ENCODE measurements around the gene ADRM1. TPM values are rescaled to one million over a fixed set of nuclear protein-coding genes. Genes with fewer than 3 reads are reported as not detected.

Gene ADRM1
- total RNA-seq, 1 donor = 81.3 TPM

DNA sequence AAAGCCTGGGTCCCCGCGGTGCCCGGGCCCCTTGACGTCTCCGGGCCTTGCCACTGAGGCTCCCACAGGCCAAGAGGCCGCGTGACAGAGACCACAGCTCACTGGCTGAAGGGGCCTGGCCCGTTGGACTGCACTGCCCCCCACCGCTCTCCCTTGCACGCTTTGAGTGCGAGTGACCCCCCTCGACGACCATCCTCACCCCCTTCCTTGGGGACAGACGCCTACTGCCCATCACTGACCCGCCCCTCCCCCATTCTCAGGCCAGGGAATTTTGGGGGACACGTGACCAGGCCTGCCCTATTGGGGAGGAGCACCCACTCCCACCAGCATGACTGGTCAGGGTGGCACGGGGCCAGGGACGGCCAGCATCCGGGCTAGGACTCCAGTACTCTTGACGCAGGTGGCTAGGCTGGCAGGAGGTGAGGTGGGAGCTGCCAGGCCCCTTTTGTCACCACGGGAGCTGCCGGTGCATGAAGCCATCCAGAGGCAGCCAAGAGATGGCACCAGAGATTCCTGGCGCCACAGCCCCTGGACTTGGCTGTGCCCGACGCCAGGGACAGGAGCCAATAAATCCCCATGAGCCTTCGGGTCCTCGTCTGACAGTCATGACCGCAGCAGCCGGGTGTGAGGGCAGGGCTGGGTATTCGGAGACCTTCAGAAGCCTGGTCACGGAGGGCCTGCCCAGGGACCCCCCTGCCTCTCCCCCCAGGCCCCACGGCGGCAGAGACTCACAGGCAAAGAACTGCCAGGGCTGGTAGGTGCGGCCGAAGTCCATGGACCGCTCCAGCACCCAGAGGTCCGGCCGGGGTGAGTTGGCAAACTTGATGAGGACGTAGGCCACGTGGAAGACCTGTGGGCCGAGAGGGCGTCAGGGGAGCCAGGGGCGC lies 49.8 kb downstream of the ADRM1 start:
- no peak for DNase-seq (ENCODE audit: low read depth)
- H3K4me3 ChIP-seq (ENCODE audit: low read depth, low read length) = no peak overlapping the region
- TF ChIP-seq, protein P1, sequence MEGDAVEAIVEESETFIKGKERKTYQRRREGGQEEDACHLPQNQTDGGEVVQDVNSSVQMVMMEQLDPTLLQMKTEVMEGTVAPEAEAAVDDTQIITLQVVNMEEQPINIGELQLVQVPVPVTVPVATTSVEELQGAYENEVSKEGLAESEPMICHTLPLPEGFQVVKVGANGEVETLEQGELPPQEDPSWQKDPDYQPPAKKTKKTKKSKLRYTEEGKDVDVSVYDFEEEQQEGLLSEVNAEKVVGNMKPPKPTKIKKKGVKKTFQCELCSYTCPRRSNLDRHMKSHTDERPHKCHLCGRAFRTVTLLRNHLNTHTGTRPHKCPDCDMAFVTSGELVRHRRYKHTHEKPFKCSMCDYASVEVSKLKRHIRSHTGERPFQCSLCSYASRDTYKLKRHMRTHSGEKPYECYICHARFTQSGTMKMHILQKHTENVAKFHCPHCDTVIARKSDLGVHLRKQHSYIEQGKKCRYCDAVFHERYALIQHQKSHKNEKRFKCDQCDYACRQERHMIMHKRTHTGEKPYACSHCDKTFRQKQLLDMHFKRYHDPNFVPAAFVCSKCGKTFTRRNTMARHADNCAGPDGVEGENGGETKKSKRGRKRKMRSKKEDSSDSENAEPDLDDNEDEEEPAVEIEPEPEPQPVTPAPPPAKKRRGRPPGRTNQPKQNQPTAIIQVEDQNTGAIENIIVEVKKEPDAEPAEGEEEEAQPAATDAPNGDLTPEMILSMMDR (IDR thresholded peaks at IDR 0.05; ENCODE audit: insufficient read depth, low read length) = no peak

DNA sequence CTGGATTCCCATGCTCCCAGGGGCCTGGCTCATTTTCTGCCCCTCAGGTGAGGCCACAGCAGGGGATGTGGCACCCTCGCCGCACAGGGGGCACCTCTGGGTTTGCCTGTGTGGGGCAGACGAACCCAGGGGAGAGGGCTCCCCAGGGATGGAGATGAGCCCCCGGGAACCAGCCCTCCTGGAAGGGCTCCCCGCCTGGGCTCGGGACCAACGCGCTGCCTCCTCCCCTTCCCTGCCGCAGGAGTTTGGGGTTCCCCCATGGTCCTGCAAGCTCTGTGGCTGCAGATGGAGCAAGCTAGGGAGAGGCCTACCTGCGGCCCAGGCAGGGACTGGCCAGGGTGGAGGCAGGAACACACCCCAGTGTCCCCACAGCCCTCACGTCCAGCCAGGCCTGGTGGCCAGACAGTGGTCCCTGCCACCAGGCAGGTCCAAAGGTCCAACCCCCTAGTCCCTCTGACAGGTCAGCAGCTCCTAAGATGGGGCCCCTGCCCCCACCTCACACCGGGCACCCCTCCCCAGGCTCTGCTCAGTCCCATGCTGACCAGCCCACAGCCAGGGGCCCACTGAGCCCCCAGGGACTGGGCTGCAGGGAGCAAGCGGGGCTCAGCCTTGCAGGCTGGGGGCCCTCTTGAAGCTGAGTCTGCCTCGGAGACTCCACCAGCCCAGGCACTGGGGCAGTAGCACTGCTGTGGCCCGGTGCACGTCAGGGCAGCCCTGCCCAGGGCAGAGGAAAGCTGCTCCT lies 50.7 kb downstream of the ADRM1 start:
- TF ChIP-seq, protein P1 (IDR thresholded peaks at IDR 0.05; ENCODE audit: insufficient read depth, low read length) = no peak
- DNase-seq (ENCODE audit: low read depth) = no peak
- H3K4me3 ChIP-seq (ENCODE audit: low read depth, low read length) = no peak overlapping the region

DNA sequence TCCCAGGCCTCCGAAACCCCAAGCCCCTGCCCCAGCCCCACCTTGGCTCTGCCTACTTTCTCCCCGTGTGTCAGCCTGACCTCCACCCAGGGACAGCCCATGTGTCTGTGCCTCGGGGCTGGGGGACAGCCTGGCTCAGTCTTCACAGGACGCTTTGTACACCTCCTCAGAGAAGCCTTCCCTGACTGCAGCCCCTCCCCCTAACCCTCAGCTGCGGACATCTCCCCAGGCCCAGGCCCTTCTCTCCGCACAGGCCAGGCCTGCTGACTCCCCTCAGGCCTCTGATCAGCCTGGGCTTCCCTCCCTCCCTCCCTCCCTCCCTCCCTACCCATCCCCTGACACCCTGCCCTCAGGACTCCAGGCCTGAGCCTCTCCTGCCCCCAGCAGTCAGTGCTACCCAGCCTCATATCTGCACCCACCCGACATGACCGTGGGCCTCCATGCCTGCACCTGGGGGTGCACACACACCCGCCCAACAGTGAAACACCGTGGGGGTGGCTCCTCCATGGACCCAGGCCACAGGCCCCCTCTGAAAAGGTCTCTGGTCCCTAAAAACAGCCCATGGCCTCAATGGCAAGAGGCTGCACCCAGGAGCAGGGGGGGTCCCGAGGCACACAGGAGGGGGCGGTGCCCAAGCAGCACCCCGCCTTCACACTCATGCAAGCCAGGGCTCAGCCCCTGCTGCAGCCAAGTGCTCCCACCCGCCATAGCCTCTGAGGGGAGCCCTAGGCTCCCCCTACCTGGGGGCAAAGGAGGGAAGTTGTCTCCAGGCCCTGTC lies 51.4 kb downstream of the ADRM1 start:
- TF ChIP-seq, protein P1 (IDR thresholded peaks at IDR 0.05; ENCODE audit: insufficient read depth, low read length) = no peak
- no peak overlapping the region for H3K4me3 ChIP-seq (ENCODE audit: low read depth, low read length)
- no peak for DNase-seq (ENCODE audit: low read depth)

DNA sequence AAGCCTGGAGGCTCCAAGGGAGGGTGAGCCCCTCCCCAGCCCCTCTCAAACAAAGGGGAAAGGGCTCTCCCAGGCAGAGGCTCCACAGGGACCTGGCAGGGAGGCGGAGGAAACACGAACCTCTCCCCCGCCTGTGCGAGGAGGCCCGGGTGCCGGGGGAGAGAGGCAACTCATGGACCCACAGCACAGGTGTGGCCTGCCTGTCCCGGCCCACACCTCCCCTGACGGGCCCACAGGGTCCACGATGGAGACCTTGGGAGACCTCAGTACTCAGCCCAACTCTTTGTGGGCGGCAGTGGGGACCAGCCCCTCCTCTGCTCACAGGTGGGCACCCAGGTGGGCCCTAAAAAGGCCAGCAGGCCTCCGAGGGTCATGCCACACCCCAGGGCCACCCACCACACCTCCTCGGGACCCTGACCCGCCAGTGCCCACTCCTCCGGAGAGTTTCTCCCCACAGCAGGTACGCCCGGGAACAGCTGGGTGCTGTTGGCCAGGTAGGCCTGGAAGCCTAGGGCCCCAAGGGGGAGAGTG lies 52.1 kb downstream of the ADRM1 start:
- TF ChIP-seq, protein P1 (IDR thresholded peaks at IDR 0.05; ENCODE audit: insufficient read depth, low read length) = no peak
- H3K4me3 ChIP-seq (ENCODE audit: low read depth, low read length) = no peak overlapping the region
- DNase-seq (ENCODE audit: low read depth) = no peak

DNA sequence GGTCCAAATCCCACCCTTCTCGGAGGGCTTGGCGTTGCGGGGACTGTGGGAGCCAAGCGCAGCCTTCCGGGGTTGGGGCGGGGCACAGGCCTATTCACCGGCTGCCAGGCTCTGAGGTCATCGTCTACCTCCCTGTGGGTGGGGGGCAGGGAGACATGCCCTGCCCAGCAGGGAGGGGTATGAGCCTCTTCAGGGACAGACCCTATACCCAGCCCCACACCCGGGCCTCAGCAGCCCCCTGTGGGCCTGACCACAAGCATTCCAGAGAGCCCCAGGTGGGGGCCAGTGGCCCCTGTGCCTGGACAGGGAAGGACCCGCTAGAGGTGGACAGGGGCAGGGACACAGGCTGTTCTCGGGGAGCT lies 52.7 kb downstream of the ADRM1 start:
- TF ChIP-seq, protein P1 (IDR thresholded peaks at IDR 0.05; ENCODE audit: insufficient read depth, low read length) = no peak
- H3K4me3 ChIP-seq (ENCODE audit: low read depth, low read length) = no peak overlapping the region
- peak; percentile 40 for DNase-seq (ENCODE audit: low read depth)

DNA sequence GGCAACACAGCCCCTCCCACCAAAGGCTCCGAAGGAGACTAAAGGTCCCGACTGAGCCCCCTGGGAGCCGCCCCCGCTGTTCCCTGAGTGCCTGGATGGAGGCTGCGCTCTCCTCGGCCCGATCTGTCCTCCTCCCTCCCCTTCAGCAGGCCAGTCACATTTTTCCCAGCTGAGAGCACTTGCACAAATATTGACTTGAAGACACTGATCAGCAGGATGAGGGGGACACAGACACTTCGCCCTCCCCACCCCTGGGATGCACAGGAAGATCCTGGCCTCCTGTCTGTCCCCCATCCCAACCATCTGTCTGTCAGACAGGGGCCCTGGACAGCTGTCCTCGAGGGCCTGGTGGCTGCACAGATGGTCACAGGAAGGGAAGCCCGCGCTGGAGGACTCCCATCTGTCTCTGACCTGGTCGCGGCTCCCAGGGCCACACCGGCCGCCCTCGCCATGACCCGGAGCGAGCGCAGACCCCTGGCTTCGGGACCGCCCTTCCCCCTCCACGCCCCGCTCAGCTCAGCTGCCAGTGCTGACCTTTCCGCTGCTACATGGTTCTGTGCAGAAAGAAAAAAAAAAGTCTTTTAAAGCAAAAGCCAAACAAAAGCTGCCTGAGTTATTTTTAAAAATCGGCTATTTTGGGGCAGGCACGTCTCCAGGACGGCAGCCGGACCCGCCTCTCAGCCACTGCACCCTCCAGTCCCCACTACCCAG lies 53.2 kb downstream of the ADRM1 start:
- H3K4me3 ChIP-seq (ENCODE audit: low read depth, low read length) = no peak overlapping the region
- TF ChIP-seq, protein P1 (IDR thresholded peaks at IDR 0.05; ENCODE audit: insufficient read depth, low read length) = no peak
- DNase-seq (ENCODE audit: low read depth) = peak; percentile 42

All from fibroblast of the aortic adventitia (primary cell).